Measurements from ENCODE around the gene GPR89B.
A peak's percentile ranks its signal among the peaks of the same experiment; 100 is the strongest.
"Not testable (repeated sequence)": the region's sequence is repeated elsewhere in the genome, so short reads cannot be mapped to it uniquely, and the experiment has no call there.

GPR89B gene

DNA sequence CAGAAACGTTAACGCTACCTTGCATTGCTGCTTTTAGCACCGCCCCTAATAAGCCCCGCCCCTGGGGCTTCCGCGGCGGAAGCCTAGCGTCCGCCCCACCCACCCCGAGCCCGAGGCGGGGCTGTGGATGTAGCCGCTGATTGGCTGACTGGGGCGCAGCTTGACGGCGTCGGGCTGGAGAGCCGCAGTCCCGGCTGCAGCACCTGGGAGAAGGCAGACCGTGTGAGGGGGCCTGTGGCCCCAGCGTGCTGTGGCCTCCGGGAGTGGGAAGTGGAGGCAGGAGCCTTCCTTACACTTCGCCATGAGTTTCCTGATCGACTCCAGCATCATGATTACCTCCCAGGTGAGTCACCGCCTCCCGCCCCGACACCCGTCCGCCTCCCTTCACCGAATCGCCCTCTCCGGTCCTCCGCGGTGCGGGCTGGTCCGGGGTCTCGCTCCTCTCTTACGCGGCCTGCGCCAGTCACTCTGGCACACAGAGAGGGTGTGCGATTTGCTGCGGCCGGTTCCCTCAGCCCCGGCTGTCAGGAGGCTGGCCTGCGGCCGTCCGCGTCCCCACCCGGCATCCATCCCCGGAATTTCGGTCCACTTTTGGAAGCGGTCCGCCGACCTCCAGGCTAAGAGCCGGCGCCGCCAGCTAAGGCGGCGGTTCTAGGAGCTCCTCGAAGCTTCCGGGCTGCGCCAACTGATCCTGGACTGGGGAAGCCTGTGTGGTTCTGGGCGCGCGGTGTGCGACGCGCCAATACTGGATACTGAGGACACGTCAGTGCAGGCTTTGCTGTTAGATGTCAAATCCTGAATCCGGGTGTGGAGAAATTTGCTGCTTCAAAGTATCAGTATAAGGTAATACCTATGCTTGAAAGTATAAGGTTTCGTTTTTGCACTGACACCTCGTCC is at the start of gene GPR89B:
Gene GPR89B (plus strand): TSS at position 185 of the 897 bp plus-strand sequence. CDS start 117 bp downstream, at position 302.
- DNase-seq, result peak in 13 of 14 donors; percentile 44 to 91 (median 75)

- no peak for DNase-seq
Observed at GRCh38 chr1:147879911-147880310, 48.3 kb upstream of the GPR89B start.

GRCh38 chr1:147882535-147882934 is 45.7 kb upstream of the GPR89B start:
- DNase-seq, result no peak

- DNase-seq, result peak in 4 of 14 donors; percentile 3 to 39 (median 5)
Observed at GRCh38 chr1:147890177-147890790, 37.9 kb upstream of the GPR89B start.

GRCh38 chr1:147891088-147891487 is 37.1 kb upstream of the GPR89B start:
- DNase-seq, result peak in 4 of 14 donors; percentile 2 to 24 (median 12)

- DNase-seq, result peak in 2 of 14 donors; percentile 1 to 3
Observed at GRCh38 chr1:147892216-147892615, 36.0 kb upstream of the GPR89B start.

DNA sequence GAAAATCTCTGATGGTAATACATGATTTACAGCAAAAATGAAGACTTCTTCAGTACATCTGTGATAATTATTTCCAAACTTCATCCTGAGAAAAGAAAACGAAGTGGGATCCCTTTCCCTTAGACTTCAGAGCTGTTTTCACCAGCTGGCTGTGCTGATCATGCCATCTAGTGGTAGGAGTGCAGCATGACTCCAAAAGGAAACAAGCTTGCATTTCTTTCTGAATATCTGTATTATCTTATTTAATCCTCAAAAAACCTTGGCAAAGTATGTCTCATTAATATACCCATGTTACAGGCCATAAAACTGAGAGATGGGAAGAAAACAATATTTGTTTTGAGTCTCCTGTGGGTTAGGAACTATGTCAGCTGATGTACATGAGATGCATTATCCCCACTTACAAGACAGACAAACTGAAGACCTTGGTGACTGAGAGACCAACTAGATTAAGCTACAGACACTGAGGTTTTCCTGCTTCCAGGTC is 35.4 kb upstream of the GPR89B start:
- peak in 1 of 14 donors; percentile 1 for DNase-seq

GRCh38 chr1:147895123-147895522 is 33.1 kb upstream of the GPR89B start:
- no peak for DNase-seq

DNA sequence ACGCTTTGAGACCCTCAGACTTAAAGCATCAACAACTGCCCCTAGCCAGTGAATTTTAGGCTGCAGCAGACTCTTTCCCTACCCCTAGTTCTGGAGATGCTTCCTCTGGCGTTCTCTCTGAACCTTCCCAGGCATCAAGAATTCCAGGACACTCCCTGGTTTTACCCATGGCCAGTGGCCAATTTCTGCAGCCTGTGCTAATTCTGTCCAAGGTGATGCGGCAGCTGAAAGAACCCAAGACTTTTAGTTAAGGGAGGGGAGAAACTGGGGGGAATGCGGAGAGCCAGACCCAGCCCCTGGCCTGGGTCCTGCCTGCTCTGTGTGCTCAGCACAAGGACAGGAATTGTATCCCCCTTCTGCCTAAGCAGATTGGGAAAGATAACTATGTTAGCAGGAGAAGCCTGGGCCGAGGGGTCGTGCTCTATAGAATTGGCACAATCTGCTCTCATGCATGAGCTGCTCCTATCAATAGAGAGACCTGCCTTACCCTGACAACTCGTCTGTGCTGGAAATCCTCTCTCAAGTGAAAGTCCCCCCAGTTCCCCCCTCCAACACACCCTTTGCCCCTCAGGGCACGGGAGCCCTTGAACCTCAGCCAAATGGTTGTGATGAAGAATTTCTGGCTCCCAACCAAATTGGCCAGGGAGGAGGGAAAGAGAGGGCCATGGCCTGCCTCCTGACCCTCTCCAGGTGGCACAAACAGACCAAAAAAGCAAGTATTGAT is 31.0 kb upstream of the GPR89B start:
- DNase-seq, result no peak

DNA sequence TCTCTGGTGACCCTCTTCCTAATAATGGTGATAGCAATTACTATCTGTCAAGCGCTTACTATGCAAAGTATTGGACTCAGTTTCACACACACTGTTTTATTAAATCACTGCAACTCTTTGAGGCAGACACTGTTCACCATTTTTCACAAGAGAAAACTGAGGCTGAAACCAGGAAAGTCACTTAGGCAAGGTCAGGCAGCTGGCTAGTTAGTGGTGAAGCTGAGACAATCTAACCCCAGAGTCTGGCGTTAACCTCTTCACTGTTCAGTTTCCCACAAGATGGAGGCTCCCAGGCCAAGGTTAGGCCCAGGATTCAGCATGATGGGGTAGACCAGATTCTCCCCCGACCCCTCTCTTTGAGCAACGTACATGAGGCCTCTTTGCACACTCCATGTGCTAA is 30.4 kb upstream of the GPR89B start:
- DNase-seq, result no peak

- no peak for DNase-seq
Observed at GRCh38 chr1:147902253-147902845, 25.9 kb upstream of the GPR89B start, which contains the start of gene GJA8. GJA8 (plus strand) TSS chr1:147902795; CDS start chr1:147907956, 5,161 bp downstream.

- no peak for DNase-seq
Observed at GRCh38 chr1:147904726-147905125, 23.5 kb upstream of the GPR89B start.

- no peak for DNase-seq
Observed at GRCh38 chr1:147907786-147908509, 20.3 kb upstream of the GPR89B start.

DNA sequence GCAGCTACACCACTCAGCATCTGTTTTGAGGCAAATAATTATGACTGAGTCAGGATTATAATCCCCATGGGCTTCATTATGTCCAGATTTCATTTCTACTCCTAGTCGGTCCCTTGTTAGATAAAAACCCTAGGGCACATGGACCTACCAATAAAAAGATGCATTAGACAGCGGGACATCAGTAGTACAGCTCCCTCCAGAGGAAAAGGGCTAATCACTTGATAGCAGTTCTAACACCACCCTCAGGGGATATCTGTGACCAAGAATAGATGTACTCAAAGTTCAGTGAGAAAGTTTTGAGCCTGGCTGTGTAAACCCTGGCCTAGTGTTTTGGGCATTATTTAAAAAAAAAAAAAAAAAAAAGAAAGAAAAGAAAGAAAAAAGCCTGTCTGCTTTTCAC is 15.7 kb upstream of the GPR89B start:
- no peak for DNase-seq

DNA sequence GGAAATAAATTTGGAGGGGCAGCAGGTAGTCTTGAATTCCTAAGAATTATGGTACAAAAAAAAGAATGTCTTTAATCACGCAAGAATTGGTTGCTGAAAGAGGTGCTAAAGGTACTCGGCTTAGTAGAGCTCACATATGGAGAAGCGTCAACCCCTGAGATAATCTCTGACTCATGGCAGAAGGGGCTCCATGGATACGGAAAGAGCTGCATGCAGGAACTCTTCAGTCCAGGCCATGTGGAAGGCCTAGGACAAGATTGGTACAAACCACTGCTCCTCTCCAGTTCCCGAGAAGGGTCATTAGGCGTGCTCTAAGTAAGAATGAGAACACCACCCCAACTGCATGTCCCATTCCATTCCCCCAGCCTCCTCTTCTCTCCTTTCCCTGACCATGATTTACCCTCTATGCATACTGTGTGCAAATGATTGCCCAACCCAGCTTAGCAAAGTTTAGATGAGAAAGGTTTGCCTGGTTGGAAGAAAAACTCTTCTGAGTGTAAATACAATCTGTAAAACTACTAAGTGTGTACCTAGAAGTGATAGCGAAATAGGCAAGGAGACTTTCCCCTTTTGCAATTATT is 14.8 kb upstream of the GPR89B start:
- no peak for DNase-seq

GRCh38 chr1:147919896-147920295 is 8.3 kb upstream of the GPR89B start:
- no peak for DNase-seq

GRCh38 chr1:147924813-147925212 is 3.4 kb upstream of the GPR89B start:
- no peak for DNase-seq

- DNase-seq, result not testable (repeated sequence)
Observed at GRCh38 chr1:147927215-147927614, 1.0 kb upstream of the GPR89B start.

GRCh38 chr1:147927689-147928088 is 531 bp upstream of the GPR89B start:
- DNase-seq, result not testable (repeated sequence)

- DNase-seq, result not testable (repeated sequence)
Observed at GRCh38 chr1:147931137-147931536, 2.9 kb downstream of the GPR89B start.

DNA sequence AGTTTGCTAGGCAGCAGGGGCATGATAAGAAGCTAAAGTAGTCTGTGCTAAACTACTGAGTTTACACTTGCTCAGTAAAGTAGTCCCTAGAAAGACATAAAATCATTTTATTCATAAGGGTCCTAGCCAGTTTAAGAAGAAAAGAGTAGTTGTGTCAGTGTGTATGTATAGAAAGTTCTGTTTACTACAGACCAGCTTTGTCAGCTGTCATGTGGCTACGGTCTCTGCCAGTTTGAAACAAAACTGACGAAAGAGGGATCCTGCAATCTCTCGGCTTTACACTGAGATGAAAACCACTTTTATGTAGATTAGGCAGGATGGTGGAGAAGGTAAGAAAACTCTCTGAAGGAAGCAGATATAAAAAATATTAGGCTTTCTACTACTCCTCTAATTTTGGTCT is 7.1 kb downstream of the GPR89B start:
- not testable (repeated sequence) for DNase-seq

Data from C1 segment of cervical spinal cord (tissue), 14 donors.